ENCODE results near the gene ZNF439.
"Not testable (repeated sequence)": the region's sequence is repeated elsewhere in the genome, so short reads cannot be mapped to it uniquely, and the experiment has no call there.

Gene ZNF439

DNA sequence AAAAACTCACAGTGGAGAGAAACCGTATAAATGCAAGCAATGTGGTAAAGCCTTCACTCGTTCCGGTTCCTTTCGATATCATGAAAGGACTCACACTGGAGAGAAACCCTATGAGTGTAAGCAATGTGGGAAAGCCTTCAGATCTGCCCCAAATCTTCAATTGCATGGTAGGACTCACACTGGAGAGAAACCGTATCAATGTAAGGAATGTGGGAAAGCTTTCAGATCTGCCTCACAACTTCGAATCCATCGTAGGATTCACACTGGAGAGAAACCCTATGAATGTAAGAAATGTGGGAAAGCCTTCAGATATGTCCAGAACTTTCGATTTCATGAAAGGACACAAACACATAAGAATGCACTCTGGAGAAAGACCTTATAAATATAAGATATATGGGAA, 19.7 kb downstream of the ZNF439 start:
- DNase-seq (ENCODE audit: low spot score) = no peak

DNA sequence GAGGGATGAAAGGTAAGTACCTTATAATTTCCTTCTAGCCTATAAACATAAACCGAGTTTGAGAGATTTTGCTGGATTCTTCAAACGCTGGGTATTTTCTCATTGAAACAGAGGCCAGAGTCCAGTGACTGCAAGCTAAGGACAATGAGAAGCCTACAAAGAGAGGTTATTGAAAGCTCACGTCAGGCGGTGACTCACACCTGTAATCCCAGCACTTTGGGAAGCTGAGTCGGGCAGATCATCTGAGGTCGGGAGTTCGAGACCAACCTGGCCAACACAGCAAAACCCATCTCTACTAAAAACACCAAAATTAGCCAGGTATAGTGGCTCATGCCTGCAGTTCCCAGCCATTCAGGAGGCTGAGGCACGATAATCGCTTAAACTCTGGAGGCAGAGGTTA, 24.1 kb downstream of the ZNF439 start:
- DNase-seq (ENCODE audit: low spot score) = no peak

DNA sequence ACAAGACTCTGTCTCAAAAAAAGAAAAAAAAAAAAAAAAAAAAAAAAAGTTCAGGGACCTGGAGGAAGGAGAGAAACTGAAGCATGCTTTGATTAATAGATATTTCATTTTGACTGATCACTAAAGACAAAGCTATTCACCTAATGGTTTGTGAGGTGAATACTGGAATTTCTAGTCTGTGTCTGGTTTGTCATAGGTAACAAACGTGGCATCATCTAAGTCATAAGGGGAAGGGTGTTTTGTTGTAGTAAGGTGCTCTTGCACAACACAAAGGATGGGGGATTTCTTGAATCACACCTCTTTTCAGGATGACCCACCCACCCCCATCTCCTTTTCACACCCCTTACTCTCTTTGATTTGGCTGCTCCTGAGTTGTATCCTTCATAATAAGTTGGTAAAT, 25.2 kb downstream of the ZNF439 start:
- no peak for DNase-seq (ENCODE audit: low spot score)

DNA sequence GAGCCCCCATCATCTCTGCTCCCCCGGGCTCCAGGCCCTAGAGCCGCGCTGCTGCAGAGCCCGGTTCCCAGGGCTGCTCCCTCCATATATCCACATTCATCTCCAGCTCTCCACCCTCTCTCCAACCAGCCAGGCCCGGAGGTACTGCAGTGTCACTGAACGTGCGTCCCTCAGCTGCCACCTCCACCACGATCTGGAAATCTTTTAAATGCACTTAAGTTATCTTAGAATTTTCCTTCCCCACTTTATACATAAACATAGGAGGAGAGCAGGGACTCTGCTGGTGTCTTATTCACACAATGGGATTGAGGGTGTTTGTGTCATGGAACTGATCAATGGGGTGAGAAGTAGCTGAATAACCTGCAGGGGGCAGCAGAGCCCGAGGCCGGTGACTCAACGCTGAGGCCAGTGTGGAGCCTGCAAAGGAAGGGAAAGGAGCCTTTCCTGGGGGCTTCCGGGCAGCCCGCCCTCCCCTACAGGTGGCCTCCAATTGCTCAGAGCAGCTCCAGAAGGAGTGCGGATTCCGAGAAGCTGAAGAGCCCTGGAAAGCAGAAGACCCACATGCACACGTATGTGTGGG, 31.3 kb downstream of the ZNF439 start:
- not testable (repeated sequence) for DNase-seq (ENCODE audit: low spot score)

DNA sequence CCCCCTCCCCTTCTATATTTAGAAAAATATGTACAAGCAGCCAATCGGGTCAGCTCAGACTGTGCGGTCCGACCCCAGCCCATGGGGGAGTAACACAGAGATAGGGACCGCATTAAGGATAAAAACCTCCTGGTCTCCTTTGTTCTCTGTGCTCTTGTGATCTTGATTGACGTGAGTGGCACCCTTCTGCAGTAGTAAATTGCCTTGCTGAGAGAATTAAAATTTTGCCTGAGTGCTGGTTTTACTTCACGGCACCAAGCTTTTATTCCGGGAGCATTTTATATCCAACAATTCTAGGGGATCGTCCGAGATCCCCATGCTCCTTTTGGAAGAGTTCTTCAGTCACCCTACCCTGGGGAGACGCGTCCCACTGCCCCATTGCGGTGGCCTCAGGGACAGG, 32.1 kb downstream of the ZNF439 start:
- DNase-seq (ENCODE audit: low spot score) = no peak

DNA sequence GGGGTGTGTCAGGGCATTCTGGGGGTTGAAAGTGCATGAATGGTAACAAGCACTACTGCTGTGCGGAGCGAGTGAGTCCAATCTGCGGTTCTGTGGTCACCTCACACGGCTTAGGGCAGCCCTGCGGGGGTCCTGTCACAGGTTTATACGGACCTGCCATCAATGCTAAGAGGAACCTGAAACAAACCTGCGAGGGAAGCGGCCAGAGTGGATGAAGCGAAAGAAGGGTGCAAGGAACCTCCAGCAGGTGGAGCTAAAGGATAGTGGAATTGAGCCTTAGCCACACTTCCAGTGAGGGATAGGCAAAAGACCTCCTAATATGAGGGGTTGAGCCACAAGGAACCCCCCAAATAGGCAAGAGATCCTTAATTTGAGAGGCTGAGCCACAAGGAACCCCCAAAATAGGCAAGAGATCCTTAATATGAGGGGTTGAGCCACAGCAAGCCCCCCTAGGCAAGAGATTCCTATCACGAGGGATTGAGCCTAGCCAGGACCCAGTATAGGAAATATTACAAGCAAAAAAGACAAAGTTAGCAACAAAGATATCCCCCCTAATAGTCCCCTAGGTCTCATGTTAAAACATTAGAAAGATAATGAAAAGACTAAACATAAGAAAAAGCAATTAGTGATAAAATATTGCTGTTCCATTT, 32.8 kb downstream of the ZNF439 start:
- no peak for DNase-seq (ENCODE audit: low spot score)

DNA sequence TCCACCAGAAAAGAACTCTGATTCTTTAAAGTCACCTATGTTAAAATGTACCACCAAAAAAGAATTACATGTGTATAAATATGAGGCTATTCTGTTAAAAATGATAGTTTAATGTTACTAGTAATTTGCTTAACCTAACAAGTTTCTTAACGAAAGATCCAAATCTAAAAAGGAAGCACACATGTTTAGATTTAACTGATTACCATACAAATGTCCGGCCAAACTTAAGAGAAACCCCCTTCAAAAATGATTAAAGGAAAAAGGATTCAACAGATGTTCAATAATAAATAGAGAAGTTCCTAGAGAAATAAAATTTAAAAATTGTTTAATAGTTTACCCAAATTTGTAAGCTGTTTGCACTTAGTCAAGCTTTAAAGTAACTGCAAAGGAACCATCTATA, 34.1 kb downstream of the ZNF439 start:
- no peak for DNase-seq (ENCODE audit: low spot score)

DNA sequence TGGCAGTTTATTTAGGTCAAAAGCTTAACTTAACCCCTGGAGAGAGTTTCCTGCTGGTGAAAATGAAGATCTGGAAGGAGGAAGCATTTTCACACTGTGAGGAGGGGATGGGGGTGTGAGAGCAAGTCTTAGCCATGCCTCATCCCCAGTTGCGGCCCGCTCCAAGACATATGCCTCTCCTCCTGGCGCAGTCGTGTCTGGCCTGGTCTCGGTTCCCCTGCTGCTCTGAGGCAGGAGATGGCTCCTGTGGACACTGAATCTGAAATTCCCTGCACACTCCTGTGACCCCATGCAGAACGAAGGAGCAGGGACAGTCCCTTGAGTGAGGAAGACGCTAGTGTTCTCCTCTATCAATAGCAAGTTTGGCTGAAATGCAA, 38.7 kb downstream of the ZNF439 start:
- no peak for DNase-seq (ENCODE audit: low spot score)

DNA sequence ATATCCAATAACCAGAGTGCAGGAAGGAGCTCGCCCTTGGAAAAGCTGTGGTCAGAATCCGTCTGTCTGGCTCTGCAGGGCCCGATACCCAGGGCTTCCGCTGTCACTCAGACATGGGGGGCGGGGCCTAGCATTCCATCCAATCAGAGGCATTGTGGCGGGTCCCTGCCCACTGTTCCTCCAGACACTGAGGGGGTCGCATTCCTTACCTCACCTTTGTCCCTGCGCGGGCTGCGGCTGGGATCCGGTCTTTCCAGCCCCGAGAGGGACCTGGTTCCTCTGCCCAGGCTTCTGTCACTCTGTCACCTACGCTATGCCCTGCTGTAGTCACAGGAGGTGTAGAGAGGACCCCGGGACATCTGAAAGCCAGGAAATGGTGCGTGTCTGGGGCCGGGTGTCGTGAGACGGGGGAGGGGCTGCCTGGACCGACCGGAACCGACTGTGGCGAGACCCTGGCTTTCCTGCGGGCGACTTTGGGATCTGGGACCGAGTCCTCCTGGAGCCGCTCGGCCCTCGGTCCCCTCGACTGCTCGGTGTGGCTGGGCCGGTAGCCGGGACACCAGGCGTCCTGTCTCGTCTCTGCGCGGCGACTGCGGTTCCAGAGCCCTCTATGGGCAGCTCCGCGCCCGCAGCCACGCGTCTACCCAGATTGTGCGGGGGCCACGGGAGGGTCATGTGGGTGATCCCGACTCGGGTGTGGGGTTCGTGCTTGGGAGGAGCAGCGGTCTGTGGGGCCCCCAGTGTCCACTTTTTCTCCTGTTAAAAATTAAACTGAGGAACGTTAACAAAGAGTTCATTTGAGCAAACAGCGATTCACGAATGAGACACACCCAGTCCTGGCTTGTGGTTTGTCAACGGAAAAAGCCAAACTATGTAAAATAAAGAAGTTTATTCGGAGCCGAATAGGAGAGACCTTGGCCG, 39.3 kb downstream of the ZNF439 start, which contains the start of gene ZNF69:
ZNF69 (plus strand) TSS at position 172 of the 921 bp plus-strand sequence; CDS start at position 314, 142 bp downstream.
- peak; percentile 89 for DNase-seq (ENCODE audit: low spot score)

DNA sequence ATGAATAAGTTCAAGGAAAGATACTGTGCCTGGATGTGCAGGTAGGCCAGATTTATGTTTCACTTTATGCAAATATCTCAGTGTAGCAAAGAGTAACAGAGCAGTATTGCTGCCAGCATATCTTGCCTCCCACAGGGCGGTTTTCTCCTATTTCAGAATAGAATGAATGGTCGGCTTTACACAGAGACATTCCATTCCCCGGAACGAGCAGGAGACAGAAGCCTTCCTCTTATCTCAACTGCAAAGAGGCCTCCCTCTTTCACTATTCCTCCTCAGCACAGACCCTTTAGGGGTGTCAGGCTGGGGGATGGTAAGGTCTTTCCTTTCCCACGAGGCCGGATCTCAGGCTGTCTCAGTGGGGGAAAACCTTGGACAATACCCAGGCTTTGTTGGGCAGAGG, 41.4 kb downstream of the ZNF439 start:
- DNase-seq (ENCODE audit: low spot score) = not testable (repeated sequence)

DNA sequence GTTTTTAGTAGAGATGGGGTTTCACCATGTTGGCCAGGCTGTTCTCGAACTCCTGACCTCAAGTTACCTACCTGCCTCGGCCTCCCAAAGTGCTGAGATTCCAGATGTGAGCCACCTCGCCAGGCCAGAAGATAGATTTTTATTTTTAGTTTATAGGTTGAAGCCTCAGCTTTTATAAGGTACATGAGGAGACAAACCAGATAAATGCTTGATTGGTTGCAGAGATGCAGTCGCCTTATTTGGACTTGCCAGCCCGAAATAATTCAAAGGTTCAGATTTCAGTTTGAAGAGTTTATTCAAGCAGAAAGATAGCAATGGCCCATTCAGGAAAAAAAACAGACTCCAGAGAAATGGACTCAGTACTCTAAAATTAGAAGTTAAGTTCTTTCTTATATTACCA, 42.1 kb downstream of the ZNF439 start:
- DNase-seq (ENCODE audit: low spot score) = no peak

DNA sequence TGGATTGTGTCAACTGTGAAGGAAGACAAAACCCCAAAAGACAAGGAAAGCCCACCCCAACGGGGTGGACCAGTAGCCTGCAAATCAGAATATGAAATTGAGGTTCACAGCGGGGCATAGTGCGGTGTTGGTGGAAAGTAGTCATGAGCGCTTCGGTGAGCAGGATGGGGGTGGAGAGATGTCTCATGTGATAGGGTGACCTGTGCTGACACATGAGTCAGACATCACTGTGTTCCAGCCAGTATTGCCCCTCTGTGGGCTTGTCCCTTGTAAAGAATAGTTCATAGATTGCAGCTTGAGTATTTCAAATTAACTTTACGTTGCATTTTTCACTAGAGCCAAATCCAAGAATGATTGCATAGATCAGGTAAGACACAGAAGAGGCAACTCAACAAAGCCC, 46.3 kb downstream of the ZNF439 start:
- no peak for DNase-seq (ENCODE audit: low spot score)

DNA sequence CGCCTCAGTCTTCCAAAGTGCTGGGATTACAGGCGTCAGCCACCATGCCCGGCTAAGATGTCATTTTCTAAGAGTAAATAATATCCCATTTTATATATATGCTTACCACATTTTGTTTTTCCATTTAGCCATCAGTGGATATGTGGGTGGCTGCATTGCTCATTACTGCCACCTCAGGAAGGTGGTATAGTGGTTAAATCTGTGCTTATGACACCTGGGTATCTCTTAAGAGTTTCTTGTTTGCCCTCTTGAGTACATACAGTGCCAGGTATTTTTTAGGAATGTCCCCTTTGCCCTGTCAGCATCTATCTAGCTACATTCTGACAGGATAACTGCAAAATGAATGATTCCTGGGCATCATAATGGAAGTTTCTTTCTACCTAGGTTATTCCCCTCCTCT, 53.7 kb downstream of the ZNF439 start:
- DNase-seq (ENCODE audit: low spot score) = no peak

DNA sequence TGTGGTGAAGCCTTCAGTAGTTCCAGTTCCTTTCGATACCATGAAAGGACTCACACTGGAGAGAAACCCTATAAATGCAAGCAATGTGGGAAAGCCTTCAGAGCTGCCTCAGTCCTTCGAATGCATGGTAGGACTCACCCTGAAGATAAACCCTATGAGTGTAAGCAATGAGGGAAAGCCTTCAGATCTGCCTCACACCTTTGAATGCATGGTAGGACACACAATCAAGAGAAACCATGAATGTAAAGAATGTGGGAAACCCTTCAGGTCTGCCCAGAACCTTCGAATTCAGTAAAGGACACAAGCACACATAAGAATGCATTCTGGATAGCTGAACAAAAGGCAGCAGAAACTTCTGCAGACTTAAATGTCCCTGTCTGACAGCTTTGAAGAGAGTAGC, 57.4 kb downstream of the ZNF439 start:
- no peak for DNase-seq (ENCODE audit: low spot score)

DNA sequence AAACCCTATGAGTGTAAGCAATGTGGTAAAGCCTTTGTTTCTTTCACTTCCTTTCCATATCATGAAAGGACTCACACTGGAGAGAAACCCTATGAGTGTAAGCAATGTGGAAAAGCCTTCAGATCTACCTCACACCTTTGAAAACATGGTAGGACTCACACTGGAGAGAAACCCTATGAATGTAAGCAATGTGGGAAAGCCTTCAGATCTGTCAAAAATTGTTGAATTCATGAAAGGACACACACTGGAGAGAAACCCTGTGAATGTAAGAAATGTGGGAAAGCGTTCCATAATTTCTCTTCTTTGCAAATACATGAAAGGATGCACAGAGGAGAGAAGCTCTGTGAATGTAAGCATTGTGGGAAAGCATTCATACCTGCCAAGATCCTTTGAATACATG, 63.4 kb downstream of the ZNF439 start:
- not testable (repeated sequence) for DNase-seq (ENCODE audit: low spot score)

DNA sequence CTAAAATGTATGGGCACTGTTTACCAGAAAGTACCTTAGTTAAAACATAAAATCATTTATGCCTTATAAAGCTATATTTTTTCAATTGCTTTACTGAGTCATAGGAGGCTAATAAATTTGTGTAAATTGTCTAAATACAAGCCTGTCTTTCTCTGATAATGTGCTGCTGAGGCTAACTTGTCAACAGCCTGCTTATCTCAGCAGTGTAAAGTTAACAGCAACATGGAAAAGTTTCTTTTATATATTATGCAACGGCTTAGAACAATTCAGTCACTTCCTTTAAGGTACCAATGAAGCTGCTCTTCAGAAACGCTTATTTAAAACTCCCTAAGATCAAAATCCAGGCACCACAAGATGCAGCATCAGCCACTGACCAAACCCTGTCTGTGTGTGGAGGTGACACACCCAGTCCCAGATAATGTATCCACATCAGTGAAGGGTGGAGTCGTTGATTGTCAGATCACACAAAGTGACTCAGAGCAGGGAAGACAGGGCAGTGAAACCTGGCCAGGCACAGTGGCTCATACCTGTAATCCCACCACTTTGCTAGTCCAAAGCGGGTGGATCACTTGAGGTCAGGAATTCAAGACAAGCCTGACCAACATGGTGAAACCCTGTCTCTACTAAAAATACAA, 66.0 kb downstream of the ZNF439 start:
- not testable (repeated sequence) for DNase-seq (ENCODE audit: low spot score)
